Measurements from ENCODE around the gene BIK.

BIK gene

GRCh38 chr22:43162412-43163150 lies 52.0 kb downstream of the BIK start:
- no peak for DNase-seq

GRCh38 chr22:43163241-43163795 lies 52.8 kb downstream of the BIK start:
- DNase-seq = no peak

DNA sequence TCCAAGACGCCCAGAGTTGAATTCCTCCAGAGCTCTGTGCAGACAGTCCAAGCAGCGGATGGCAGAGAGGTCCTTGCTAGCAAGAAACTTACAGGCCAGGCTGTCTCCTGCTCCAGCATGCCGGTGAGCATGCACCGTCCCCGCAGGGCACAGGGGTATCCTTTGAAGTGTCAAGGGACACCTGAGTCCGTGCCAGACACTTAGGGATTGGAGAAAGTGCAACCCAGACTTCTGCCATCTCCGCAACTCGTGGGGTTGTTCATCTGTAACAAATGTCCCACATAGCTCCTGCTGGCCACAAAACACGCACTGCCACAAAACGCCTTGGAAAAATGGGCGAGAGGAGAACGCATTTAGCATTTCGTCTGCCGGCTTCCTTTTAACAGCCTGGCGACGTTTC lies 54.1 kb downstream of the BIK start:
- DNase-seq = no peak

- no peak for DNase-seq
These were observed 55.8 kb downstream of the BIK start for GRCh38 chr22:43166132-43166930.

DNA sequence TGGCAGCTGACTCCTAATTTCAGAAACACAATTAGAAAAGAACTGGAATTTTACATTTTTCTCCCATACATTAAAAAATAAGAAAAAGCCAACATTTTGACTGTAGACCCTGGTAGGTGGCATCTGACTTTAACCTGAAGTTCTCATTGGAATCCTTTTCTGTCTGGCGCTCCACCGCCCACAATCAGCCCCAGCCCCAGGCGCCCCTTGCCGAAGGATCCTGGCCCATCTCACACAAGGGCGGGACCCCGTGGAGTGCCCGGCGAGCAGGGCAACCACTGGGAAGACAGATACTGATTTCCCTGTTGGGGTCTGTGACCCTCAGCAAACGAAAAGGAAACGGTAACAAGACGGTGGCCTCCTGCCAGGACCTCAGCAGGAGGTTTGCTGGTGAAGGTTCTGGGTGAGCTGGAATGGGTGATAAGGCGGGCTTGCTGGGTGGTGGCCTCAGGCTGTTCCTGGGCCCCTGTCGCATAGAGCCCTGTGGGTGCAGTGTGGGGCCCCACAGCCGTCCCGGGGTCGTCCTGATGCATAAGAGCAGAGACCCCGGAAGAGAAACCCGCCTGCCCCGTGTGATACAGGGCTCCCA lies 56.5 kb downstream of the BIK start:
- no peak for DNase-seq

DNA sequence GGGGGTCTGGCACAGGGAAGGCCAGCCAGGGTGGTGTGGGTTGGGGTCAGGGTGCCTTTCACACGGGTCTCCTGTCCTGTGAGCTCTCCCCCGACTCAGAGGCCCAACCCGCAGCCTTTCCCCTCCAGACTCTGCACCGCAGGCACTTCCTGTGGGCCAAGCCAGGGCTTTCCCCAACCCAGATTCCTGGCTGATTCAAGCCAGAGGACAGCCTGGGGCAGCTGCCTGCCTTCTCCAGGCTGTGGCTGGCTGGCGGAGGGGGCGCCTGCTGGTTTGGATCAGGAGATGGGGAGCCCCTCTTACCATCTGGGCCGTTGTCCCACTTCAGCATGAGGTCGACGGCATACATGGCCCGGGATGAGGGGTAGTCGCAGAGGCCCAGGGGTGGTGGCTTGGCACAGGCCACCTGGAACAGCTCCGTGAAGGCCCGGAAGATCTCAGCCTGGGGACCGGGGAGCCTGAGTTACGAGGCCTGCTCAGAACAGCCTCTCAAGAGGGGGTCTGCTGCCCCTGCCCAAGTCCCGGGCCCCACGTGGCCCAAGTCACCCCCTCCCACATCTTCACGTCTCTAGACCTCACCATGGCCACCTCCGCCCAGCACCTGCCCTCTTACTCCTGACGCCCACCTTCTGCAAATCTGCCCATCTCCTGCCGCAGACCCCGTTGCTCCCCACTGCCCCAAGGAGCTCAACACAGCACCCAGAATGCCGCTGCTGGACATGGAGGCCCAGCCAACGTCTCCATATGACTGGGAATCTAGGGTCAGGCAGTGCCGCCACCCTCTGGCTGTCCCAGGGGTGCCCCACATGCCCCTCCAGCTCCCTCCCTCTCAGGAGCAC lies 58.1 kb downstream of the BIK start:
- no peak for DNase-seq

DNA sequence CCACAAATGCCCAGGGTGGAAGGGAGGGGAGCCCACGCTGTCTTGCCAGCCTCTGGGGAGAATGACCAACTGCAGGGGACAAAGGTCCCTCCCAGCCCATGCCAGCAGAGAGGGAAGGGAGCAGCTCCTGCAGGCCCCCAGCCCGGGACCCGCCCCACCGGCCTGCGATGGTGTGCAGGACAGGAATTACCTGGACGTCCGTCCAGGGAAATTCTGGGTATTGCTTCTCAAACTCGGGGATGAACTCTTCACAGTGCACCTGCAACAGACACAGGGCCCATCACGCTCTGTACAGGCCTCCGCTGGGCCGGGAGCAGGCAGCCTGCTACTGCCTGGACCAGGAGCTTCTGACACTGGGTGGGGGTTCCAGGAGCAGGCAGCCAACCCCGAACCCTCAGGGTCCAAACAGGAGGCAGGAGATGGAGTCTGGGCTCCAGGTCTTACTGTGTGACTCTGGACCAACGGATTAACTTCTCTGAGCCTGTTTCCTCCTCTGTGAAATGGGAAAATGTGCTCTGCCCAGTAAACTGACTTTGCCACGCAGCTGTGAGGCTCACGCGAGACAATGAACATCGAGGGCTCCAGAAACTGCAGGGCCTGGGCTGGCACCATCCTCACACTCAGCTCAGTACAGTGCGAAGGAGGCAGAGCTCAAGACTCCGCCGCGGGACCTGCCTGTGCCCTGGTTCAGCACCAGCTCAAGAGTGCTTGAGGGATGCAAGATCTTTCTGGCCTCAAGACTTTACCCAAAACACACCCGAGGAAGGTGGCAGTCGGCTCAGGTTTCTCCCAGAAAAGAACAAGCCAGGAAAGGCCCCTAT lies 59.0 kb downstream of the BIK start:
- no peak for DNase-seq

DNA sequence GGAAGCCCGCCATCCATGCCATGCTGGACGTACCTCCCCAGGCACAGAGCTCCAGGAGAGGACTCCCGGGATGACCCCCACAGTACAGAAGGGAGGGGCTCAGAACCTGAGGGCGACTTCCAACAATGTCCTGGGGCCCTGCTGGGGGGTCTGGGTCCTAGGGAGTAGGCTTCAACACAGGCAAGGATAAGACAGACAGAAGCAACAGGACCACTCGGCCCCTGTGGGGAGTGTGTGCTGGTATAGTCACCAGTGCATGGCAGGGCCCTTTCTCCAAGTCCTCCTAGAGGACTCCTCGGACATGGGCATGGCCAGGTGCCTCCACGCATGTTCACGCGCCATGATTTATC lies 59.6 kb downstream of the BIK start:
- no peak for DNase-seq

DNA sequence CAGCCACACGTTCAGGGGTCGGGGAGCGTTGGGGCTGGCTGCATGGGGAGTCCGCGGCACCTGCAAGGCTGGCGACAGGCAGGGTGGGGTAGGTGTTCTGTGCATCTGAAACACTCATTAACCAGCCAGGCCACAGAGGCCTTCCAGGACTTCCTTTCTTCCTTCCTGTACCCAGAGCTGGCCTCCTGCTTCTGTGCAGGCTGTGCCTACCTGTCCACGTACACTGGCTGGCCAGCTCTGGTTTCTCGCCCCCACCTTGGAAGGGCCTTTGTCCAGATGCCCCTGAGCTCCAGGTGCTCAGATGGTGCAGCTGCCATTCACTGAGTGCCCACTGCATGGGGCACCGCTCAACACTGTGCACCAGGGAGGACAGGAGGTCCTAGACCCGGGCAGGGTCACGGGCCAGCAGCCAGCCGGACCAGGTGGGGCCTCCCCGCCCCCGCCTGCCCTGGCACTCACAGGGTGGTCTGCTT lies 60.5 kb downstream of the BIK start:
- no peak for DNase-seq

DNA sequence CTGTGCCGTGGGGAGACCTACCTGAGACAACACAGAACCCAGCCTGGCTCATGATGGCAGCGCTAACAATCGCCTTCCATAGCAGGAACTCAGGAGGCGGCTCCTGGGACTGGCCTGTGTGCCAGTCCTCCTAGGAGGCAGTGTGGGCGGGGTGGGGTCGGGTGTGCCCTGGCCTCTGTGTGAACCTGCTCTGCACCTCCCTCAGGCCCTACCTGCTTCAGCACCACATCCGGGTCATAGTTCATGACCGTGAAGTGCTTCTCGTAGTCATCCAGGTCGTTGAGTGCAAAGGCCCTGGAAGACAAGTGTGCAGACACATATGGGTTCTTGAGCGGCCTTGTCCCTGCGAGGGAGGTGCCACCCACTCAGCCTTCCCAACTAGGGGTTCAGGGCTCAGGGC lies 61.1 kb downstream of the BIK start:
- no peak for DNase-seq

DNA sequence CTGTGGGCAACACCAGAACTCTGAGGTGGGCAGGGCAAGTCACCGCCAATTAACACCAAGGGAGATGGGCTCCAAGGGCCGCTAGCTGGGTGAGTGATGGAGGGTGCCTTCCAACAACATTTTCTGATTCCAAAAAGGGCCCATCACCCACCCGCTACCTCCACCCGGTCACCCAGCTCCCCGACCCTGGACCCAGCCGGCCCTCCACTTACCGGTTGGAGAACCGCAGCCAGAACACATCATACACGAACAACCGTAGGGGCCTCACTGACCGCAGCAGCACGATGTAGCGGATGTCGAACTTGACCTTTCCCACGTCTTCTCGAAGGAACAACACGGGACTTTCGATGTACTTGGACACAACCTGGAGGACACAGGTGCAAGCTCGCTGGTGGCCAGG lies 61.6 kb downstream of the BIK start:
- DNase-seq = no peak

- DNase-seq = no peak
These were observed 63.0 kb downstream of the BIK start for GRCh38 chr22:43173566-43173965.

DNA sequence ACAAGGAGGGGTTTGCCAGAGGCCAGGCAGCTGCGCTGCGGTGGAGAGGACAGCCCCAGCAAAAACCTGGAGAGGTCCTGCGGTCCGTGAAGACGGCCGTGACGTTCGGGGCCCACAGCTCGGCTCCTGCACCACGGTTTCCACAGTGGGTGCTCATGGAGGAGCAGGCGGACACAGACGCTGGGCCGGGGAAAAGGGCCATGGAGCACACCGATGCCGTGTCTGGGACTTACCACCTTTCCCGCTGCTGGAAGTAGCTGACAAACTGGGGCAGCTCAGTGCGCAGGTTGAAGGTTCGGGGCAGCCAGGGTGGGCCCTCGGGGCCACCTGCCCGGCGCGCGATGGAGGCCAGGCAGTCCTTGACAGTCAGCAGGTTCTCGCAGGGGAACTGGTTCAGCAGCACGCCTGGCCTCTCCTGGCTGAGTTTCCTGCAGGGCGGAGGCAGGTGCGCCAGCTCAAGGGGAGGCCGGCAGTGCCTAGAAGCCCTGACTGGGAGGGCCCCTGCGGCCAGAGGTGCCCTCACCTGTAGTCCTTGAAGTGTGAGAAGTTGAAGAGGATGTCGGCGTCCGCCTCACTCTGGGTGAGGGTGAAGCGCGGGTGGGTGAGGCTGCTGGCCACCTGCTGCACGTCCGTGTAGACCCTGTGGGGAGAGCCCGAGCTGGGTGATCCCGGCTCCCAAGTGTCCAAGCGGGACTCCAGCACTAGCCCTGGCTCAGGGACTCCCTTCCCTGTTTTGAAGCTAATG lies 63.6 kb downstream of the BIK start:
- DNase-seq = no peak

DNA sequence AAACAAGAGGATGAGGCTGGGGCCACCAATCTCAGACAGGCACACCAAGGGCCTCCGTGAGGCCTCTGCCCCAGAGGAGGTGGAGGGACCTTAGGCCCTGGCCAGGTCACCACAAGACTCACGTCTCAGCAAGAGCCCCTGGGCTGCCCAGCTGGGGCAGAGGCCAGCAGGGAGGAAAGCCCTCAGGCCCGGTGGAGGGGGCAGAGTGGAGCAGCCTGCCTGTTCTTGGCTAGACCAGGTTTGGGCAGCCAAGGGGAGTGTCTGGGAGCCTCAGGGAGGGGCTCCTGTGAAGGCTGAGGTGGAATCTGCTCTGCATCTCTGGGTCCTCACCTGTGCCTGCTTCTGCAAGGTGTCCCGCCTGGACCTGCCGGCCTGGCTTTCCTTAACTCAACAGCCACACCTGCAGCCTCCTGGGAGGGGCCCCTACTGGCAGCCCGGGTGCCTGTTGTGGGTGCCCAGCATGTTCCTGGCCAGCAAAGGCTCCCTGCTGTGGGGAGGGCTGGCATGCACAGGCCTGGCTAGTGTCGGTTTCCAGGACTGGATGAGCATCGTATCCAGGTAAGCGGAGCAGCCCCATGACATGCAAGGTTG lies 64.5 kb downstream of the BIK start:
- no peak for DNase-seq

DNA sequence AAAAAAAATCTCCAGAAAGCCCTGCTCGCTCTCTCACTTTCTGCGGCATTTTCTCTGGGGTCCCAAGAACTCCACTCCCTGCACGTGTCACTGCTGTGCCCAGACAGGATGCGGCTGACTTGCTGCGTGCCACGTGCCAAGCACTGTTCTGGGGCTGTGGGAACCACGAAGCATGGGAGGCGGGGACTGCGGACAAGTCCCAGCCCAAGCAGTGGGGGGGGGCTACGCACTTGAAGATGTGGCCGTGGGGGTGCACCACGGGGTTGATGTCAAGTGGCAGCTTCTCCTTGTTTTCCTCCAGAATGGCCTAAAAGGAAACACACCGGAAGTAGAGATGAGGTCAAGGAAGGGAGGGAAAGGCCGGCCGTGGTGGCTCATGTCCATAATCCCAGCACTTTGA lies 65.5 kb downstream of the BIK start:
- no peak for DNase-seq

DNA sequence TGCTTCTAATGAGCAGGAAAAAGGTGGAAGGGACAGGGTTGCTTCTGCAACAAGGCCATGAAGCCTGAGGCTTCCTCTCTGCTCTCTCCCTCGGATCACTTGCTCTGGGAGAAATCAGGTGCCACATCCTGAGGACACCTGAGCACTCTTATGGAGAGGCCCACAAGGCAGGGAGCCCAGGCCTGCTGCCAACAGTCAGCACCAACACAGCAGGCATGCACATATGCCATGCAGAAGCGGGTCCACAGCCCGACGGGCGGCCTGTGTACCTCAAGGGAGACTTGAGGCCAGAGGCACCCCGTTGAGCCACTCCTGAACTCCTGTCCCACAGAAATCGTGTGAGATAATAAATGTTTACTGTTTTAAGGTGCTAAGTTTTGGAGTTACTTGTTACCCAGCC lies 66.9 kb downstream of the BIK start:
- DNase-seq = no peak

All from T-helper 2 cell (primary cell).